AG04450 (cell line): ENCODE results near the gene COX11. TPM values are rescaled to one million over a fixed set of nuclear protein-coding genes. Genes with fewer than 3 reads are reported as not detected.

Experiments used
- CTCF ChIA-PET: fragments of 300-600, 350-600 bp; formaldehyde crosslinking; extraction: SDS; loops from one replicate; lab custom pipeline; 2022; ENCODE audit warnings: antibody characterized with exemption, inconsistent platforms; lab: Charles Lee
- POLR2A ChIA-PET: fragments of 350-600 bp; formaldehyde crosslinking; extraction: SDS; loops from one replicate; lab custom pipeline; 2021; ENCODE audit warnings: antibody characterized with exemption, inconsistent platforms; lab: Yijun Ruan, JAX
- DNase-seq: peaks from one replicate; pipeline ENCODE4 v3.0.0-alpha.2; 2011; ENCODE audit warnings: low read depth, low spot score
- H3K27ac ChIP-seq: one replicate; pipeline ENCODE4 v1.5.1; 2012; ENCODE audit warnings: low read depth, low read length, control low read depth
- H3K27me3 ChIP-seq: one replicate; pipeline ENCODE4 v1.6.0; 2012; ENCODE audit warnings: low read length; ENCODE audit not compliant: control insufficient read depth, insufficient read depth
- H3K4me3 ChIP-seq: 2 replicates; pipeline ENCODE4 v1.5.1; 2011; ENCODE audit warnings: mild to moderate bottlenecking, low read depth, low read length, control low read depth
- H3K9me3 ChIP-seq: 2 replicates; pipeline ENCODE4 v1.5.1; 2012; ENCODE audit warnings: low read length; ENCODE audit not compliant: control insufficient read depth, insufficient read depth
- polyA plus RNA-seq: library from polyadenylated mRNA; depleted of rRNA; stranded (reverse); fragments of >200 nt; gene quantifications from 2 replicates; pipeline ENCODE4 v1.2.3, GENCODE V29; 2011
- TF ChIP-seq, protein P1 (sequence below): IDR thresholded peaks from 2 replicates; pipeline ENCODE4 v1.5.1; 2011; ENCODE audit warnings: low read depth, low read length, control low read depth, inconsistent platforms

COX11 gene
- polyA plus RNA-seq, 1 experiment: 31.5 TPM

DNA sequence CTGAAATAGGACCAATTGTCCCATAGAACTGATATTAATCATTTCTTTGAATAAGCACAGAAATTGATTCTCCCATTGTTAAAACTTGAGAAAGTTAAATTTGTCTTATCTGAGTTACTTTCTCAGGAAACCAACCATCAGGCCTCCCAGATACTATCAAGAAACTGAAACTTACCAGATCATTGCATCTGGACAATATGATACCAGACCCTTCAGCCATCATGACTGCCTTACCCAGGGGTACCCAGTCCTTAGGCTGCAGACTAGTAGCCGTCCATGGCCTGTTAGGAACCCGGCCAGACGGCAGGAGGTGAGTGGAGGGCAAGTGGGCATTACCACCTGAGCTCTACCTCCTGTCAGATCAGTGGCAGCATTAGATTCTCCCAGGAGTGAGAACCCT lies 7.9 kb upstream of the COX11 start:
- POLR2A ChIA-PET: no interaction called here
- H3K4me3 ChIP-seq: no peak overlapping the region
- CTCF ChIA-PET: no interaction called here
- no peak overlapping the region for H3K27ac ChIP-seq
- TF ChIP-seq, protein P1, sequence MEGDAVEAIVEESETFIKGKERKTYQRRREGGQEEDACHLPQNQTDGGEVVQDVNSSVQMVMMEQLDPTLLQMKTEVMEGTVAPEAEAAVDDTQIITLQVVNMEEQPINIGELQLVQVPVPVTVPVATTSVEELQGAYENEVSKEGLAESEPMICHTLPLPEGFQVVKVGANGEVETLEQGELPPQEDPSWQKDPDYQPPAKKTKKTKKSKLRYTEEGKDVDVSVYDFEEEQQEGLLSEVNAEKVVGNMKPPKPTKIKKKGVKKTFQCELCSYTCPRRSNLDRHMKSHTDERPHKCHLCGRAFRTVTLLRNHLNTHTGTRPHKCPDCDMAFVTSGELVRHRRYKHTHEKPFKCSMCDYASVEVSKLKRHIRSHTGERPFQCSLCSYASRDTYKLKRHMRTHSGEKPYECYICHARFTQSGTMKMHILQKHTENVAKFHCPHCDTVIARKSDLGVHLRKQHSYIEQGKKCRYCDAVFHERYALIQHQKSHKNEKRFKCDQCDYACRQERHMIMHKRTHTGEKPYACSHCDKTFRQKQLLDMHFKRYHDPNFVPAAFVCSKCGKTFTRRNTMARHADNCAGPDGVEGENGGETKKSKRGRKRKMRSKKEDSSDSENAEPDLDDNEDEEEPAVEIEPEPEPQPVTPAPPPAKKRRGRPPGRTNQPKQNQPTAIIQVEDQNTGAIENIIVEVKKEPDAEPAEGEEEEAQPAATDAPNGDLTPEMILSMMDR: no peak
- DNase-seq: no peak
- no peaks in the 10 kb centered on the region for H3K27me3 ChIP-seq
- no peaks in the 10 kb centered on the region for H3K9me3 ChIP-seq

GRCh38 chr17:54974759-54975158 lies 6.3 kb upstream of the COX11 start:
- DNase-seq: no peak
- CTCF ChIA-PET: no interaction called here
- POLR2A ChIA-PET: no interaction called here

DNA sequence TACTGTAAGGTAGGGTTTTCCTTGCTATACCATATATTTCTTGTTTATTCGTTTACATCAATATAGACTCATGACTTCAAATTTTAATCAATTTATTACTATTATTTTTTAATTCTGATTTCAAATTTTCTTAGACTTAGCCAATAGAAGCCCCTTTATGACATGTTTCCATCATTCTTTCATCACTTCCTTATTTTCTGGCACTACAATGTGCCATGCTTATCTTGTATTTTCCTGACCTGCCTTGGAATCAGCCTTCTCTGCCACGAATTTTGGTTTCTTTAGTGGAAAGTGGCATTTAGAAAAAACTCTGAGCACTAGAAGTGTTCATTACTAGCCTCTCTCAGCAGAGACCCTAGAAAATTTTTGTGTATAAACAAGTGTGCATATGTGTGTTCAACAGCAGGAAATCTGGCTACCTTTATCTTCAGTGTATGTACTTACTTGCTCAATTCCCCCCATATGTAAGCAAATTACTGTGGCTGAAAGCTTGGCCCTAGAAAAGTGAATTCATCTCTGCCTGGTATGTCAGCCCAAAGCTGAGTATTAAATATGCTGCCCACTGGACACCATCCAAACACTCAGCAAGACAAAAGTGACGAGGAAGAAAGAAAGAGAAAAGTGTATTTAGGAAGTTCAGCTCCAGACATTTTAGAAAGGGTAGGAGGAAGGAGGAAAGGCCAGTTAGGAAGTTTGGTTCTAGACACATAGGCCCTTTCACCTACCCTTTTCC lies 4.1 kb upstream of the COX11 start:
- no peaks in the 10 kb centered on the region for H3K27me3 ChIP-seq
- ChIA-PET CTCF (interaction anchor here (0.6 to 2.5 kb wide), 2 partner anchors 21 to 765 kb away, joined by 3 to 31 read pairs; no protein-coding TSS in a partner anchor), POLR2A (no interaction called here)
- DNase-seq: no peak
- TF ChIP-seq, protein P1: no peak
- H3K4me3 ChIP-seq: no peak overlapping the region
- H3K27ac ChIP-seq: no peak overlapping the region
- H3K9me3 ChIP-seq: no peaks in the 10 kb centered on the region; the same call in 1 of the 2 replicates

More at GRCh38 chr17:54974759-54975158, 6.3 kb upstream of the COX11 start:
- Histone ChIP-seq H3K9me3 (no peaks in the 10 kb centered on the region), H3K27me3 (no peaks in the 10 kb centered on the region), H3K4me3 (no peak overlapping the region), H3K27ac (no peak overlapping the region)
- TF ChIP-seq, protein P1: no peak

GRCh38 chr17:54971901-54972300 lies 3.4 kb upstream of the COX11 start:
- Histone ChIP-seq H3K4me3 (no peak overlapping the region), H3K27me3 (no peaks in the 10 kb centered on the region), H3K27ac (no peak overlapping the region), H3K9me3 (no peaks in the 10 kb centered on the region; the same call in 1 of the 2 replicates)
- POLR2A ChIA-PET: no interaction called here
- TF ChIP-seq, protein P1: no peak
- no peak for DNase-seq
- CTCF ChIA-PET: interaction anchor here (0.6 to 3.3 kb wide), 3 partner anchors 20 to 766 kb away, joined by 3 to 31 read pairs (median 22); no protein-coding TSS in a partner anchor

- no peak for DNase-seq
- TF ChIP-seq, protein P1: no peak
- H3K27me3 ChIP-seq: no peaks in the 10 kb centered on the region
- ChIA-PET CTCF (interaction anchor here (1.4 to 3.3 kb wide), 2 partner anchors 21 to 555 kb away, joined by 3 to 22 read pairs; no protein-coding TSS in a partner anchor), POLR2A (no interaction called here)
- H3K4me3 ChIP-seq: no peak overlapping the region
- H3K27ac ChIP-seq: no peak overlapping the region
- no peaks in the 10 kb centered on the region; the same call in 1 of the 2 replicates for H3K9me3 ChIP-seq
Observed at GRCh38 chr17:54971147-54971546, 2.7 kb upstream of the COX11 start.
